GM12801 (cell line): ENCODE measurements around the gene IL18BP.

Experiments
- CTCF ChIP-seq: IDR thresholded peaks from one replicate; pipeline ENCODE4 v1.5.1; 2011; ENCODE audit warnings: control low read depth; ENCODE audit not compliant: insufficient read length; ENCODE audit errors: extremely low read depth

The IL18BP gene

GRCh38 chr11:72001285-72001684, 2.6 kb downstream of the IL18BP start:
- no peak for TF ChIP-seq CTCF

GRCh38 chr11:72001834-72002591, 3.3 kb downstream of the IL18BP start:
- TF ChIP-seq CTCF: no peak

DNA sequence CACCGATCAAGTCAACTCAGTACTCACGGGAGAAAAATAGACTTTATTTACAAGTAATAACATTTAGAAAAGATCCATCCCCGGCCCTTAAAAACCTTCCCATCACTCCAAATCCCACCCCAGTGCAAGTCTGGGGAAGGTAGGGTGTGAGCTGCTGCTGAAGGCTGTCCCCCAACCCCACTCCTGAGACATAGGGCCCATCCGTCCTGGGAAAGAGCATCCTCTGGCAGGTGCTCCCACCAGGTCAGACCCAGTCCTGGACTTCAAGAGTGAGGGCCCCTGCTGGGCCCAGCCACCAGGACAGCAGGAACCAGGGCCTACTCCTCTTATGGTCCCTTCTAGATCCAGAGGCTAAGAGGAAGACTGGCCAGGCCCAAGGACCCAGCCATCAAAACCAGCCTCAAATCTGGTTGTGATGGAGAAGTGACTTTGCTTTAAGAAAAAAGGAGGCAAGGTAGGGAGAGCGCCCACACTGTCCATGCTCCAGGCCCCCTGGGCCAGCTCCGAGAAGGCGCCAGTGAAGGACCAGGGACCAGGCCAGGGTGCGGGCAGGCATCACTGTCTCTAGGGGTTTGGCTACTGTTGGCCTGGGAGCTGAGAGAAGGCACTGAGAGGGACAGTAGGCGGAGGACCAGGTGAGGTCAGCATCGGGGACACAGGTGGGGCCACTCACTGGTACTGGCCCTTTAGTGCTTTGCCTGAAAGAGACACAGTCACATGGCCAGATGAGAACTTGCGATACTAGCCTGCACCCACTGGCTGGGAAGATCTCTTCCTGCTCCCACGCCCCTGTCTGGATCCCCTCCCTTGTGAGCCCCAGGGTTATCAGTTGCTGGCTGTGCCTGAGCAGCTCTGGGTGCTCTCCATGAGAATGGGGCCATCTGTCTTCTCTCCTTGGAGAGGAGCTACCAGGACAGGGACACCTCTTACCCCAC, 4.4 kb downstream of the IL18BP start:
- TF ChIP-seq CTCF: no peak

- no peak for TF ChIP-seq CTCF
Measured at GRCh38 chr11:72003776-72004171, 5.1 kb downstream of the IL18BP start.

GRCh38 chr11:72004515-72005346, 6.0 kb downstream of the IL18BP start:
- TF ChIP-seq CTCF: no peak

- no peak for TF ChIP-seq CTCF
Measured at GRCh38 chr11:72005347-72006260, 6.9 kb downstream of the IL18BP start.
